BLaER1 (cell line): Measurements from ENCODE around the gene HELZ.
"Not testable (repeated sequence)": the region's sequence is repeated elsewhere in the genome, so short reads cannot be mapped to it uniquely, and the experiment has no call there.

ENCODE experiments used
- H3K27ac ChIP-seq: shearing (Covaris generic); formaldehyde crosslinking; 2 replicates; pipeline ENCODE4 v1.8.1; 2022
- H3K27me3 ChIP-seq: shearing (Covaris generic); formaldehyde crosslinking; 2 replicates; pipeline ENCODE4 v1.8.1; 2022
- H3K36me3 ChIP-seq: shearing (Covaris generic); formaldehyde crosslinking; 2 replicates; pipeline ENCODE4 v1.8.1; 2022
- H3K4me1 ChIP-seq: shearing (Covaris generic); formaldehyde crosslinking; 2 replicates; pipeline ENCODE4 v1.8.1; 2022
- H3K4me2 ChIP-seq: shearing (Covaris generic); formaldehyde crosslinking; 2 replicates; pipeline ENCODE4 v1.8.1; 2022
- H3K4me3 ChIP-seq: shearing (Covaris generic); formaldehyde crosslinking; 2 replicates; pipeline ENCODE4 v1.8.1; 2022
- H3K9ac ChIP-seq: shearing (Covaris generic); formaldehyde crosslinking; 2 replicates; pipeline ENCODE4 v1.8.1; 2022
- H3K9me3 ChIP-seq: shearing (Covaris generic); formaldehyde crosslinking; 2 replicates; pipeline ENCODE4 v1.8.1; 2022
- H4K20me1 ChIP-seq: shearing (Covaris generic); formaldehyde crosslinking; 2 replicates; pipeline ENCODE4 v1.8.1; 2022
- Cebpa-rat ChIP-seq: shearing (Covaris generic); IDR thresholded peaks from 2 replicates; pipeline ENCODE4 v1.8.1; 2022

HELZ gene

GRCh38 chr17:67265436-67266019, 20.5 kb upstream of the HELZ start:
- H3K36me3 ChIP-seq, result no peaks in the 10 kb centered on the region
- no peak overlapping the region for H3K9ac ChIP-seq
- H4K20me1 ChIP-seq, result no peaks in the 10 kb centered on the region
- H3K9me3 ChIP-seq, result no peaks in the 10 kb centered on the region
- no peak for TF ChIP-seq Cebpa-rat
- no peaks in the 10 kb centered on the region for H3K27me3 ChIP-seq
- H3K4me1 ChIP-seq, result peaks cover 29% of the 10 kb centered on the region
- no peak overlapping the region for H3K4me3 ChIP-seq
- no peak overlapping the region for H3K4me2 ChIP-seq
- H3K27ac ChIP-seq, result no peak overlapping the region

GRCh38 chr17:67262435-67263117, 17.6 kb upstream of the HELZ start:
- no peak for TF ChIP-seq Cebpa-rat
- Histone ChIP-seq H3K4me3 (no peak overlapping the region), H3K4me1 (peaks cover 52% of the 10 kb centered on the region), H3K27ac (no peak overlapping the region), H3K9ac (no peak overlapping the region), H3K9me3 (no peaks in the 10 kb centered on the region), H3K27me3 (no peaks in the 10 kb centered on the region), H3K4me2 (peak overlapping the region; percentile 3; the same call in 1 of the 2 replicates), H3K36me3 (no peaks in the 10 kb centered on the region), H4K20me1 (no peaks in the 10 kb centered on the region)

GRCh38 chr17:67260170-67260987, 15.4 kb upstream of the HELZ start:
- Histone ChIP-seq H3K4me1 (peaks cover 55% of the 10 kb centered on the region), H3K9ac (no peak overlapping the region), H4K20me1 (no peaks in the 10 kb centered on the region), H3K36me3 (no peaks in the 10 kb centered on the region), H3K4me2 (peak overlapping the region; percentile 38), H3K27me3 (no peaks in the 10 kb centered on the region), H3K9me3 (peaks cover 9% of the 10 kb centered on the region), H3K4me3 (no peak overlapping the region), H3K27ac (no peak overlapping the region)
- TF ChIP-seq Cebpa-rat, result peak; percentile 71; the same call in 1 of the 2 replicates

- TF ChIP-seq Cebpa-rat, result no peak
- Histone ChIP-seq H3K4me2 (peak overlapping the region; percentile 79), H3K9me3 (peaks cover 9% of the 10 kb centered on the region), H4K20me1 (no peaks in the 10 kb centered on the region), H3K9ac (no peak overlapping the region), H3K36me3 (no peaks in the 10 kb centered on the region), H3K4me1 (peaks cover 55% of the 10 kb centered on the region), H3K27ac (0 out of 2 replicates have a peak overlapping the region, but pooled peaks have one; percentile 68), H3K27me3 (no peaks in the 10 kb centered on the region), H3K4me3 (no peak overlapping the region)
Observed at GRCh38 chr17:67258821-67259468, 13.9 kb upstream of the HELZ start.

GRCh38 chr17:67256075-67256732, 11.2 kb upstream of the HELZ start:
- H3K9me3 ChIP-seq, result peaks cover 9% of the 10 kb centered on the region
- H3K4me3 ChIP-seq, result no peak overlapping the region
- H3K27me3 ChIP-seq, result no peaks in the 10 kb centered on the region
- TF ChIP-seq Cebpa-rat, result no peak
- peaks cover 46% of the 10 kb centered on the region for H3K4me1 ChIP-seq
- no peaks in the 10 kb centered on the region for H4K20me1 ChIP-seq
- H3K36me3 ChIP-seq, result no peaks in the 10 kb centered on the region
- H3K9ac ChIP-seq, result no peak overlapping the region
- H3K4me2 ChIP-seq, result no peak overlapping the region
- H3K27ac ChIP-seq, result no peak overlapping the region

GRCh38 chr17:67253384-67253783, 8.4 kb upstream of the HELZ start:
- no peak for TF ChIP-seq Cebpa-rat
- Histone ChIP-seq H3K9ac (no peak overlapping the region), H3K27ac (no peak overlapping the region), H3K9me3 (peaks cover 9% of the 10 kb centered on the region), H4K20me1 (no peaks in the 10 kb centered on the region), H3K4me1 (peaks cover 21% of the 10 kb centered on the region), H3K36me3 (no peaks in the 10 kb centered on the region), H3K27me3 (no peaks in the 10 kb centered on the region), H3K4me3 (no peak overlapping the region), H3K4me2 (no peak overlapping the region)

GRCh38 chr17:67251586-67251985, 6.6 kb upstream of the HELZ start:
- not testable (repeated sequence) for H3K9me3 ChIP-seq, H4K20me1 ChIP-seq, H3K4me1 ChIP-seq, H3K36me3 ChIP-seq, H3K9ac ChIP-seq, H3K4me3 ChIP-seq, H3K4me2 ChIP-seq, H3K27me3 ChIP-seq, H3K27ac ChIP-seq

- Histone ChIP-seq H3K9ac (no peak overlapping the region), H3K4me3 (no peak overlapping the region), H3K4me2 (no peak overlapping the region), H3K27ac (no peak overlapping the region), H3K9me3 (no peaks in the 10 kb centered on the region), H4K20me1 (peaks cover 16% of the 10 kb centered on the region), H3K36me3 (no peaks in the 10 kb centered on the region), H3K4me1 (peaks cover 25% of the 10 kb centered on the region), H3K27me3 (peaks cover 8% of the 10 kb centered on the region; the same call in 1 of the 2 replicates)
- no peak for TF ChIP-seq Cebpa-rat
Observed at GRCh38 chr17:67248291-67248690, 3.3 kb upstream of the HELZ start.

GRCh38 chr17:67247416-67247900, 2.5 kb upstream of the HELZ start:
- Histone ChIP-seq H3K4me2 (no peak overlapping the region), H3K9me3 (no peaks in the 10 kb centered on the region), H4K20me1 (peaks cover 25% of the 10 kb centered on the region), H3K27ac (no peak overlapping the region), H3K4me3 (no peak overlapping the region), H3K4me1 (peaks cover 34% of the 10 kb centered on the region), H3K27me3 (peaks cover 8% of the 10 kb centered on the region; the same call in 1 of the 2 replicates), H3K36me3 (no peaks in the 10 kb centered on the region), H3K9ac (no peak overlapping the region)
- TF ChIP-seq Cebpa-rat, result no peak
